Upper lobe of left lung (tissue), 6 donors: ENCODE measurements around the gene PRXL2B. TPM values are rescaled to one million over a fixed set of nuclear protein-coding genes. Genes with fewer than 3 reads are reported as not detected.

ENCODE experiments used
- ATAC-seq, 2 donors: fragments of 200-7000 bp; cut with Tn5 transposase; one replicate each; pipeline ENCODE4 v1.9.1; 2022; ENCODE audit warnings: mild to moderate bottlenecking in 2 of 2, moderate library complexity in 2 of 2; ENCODE audit not compliant: low FRiP score in 2 of 2
- DNase-seq, 2 donors: peaks; one replicate each; pipeline ENCODE4 v3.0.0-alpha.2; 2019 to 2020
- H3K27ac ChIP-seq, 4 donors: fragments of 200-600 bp; sonication (generic); one replicate each; pipeline ENCODE4 v1.5.1; 2016 to 2019
- H3K27me3 ChIP-seq, 4 donors: fragments of 200-600 bp; sonication (generic); one replicate each; pipeline ENCODE4 v1.5.1; 2017 to 2019
- H3K36me3 ChIP-seq, 4 donors: fragments of 200-600 bp; sonication (generic); one replicate each; pipeline ENCODE4 v1.5.1; 2016 to 2019
- H3K4me1 ChIP-seq, 4 donors: fragments of 200-600 bp; sonication (generic); one replicate each; pipeline ENCODE4 v1.5.1; 2018 to 2019
- H3K4me3 ChIP-seq, 4 donors: fragments of 200-600 bp; sonication (generic); one replicate each; pipeline ENCODE4 v1.5.1; 2017 to 2019; ENCODE audit warnings: mild to moderate bottlenecking in 2 of 4, moderate library complexity in 1 of 4
- H3K9me3 ChIP-seq, 4 donors: fragments of 200-600 bp; sonication (generic); one replicate each; pipeline ENCODE4 v1.5.1; 2018 to 2019
- CTCF ChIP-seq, 6 experiments: fragments of 450-650 bp in 4 of 6; fragments of 200-600 bp in 2 of 6; sonication (generic) in 2 of 6; IDR thresholded peaks; one replicate each; pipeline ENCODE4 v1.5.1; 2016 to 2019; ENCODE audit warnings: antibody characterized with exemption in 6 of 6
- EP300 ChIP-seq, 4 donors: sonication (generic); formaldehyde crosslinking; IDR thresholded peaks; one replicate each; pipeline ENCODE4 v1.5.1; 2017; ENCODE audit warnings: antibody characterized with exemption in 4 of 4, control low read depth in 2 of 4
- POLR2A ChIP-seq, 4 donors: fragments of 450-650 bp; IDR thresholded peaks; one replicate each; pipeline ENCODE4 v1.5.1; 2016 to 2017; ENCODE audit warnings: antibody characterized with exemption in 4 of 4, mild to moderate bottlenecking in 2 of 4
- POLR2AphosphoS5 ChIP-seq, 2 donors: sonication (generic); formaldehyde crosslinking; IDR thresholded peaks; one replicate each; pipeline ENCODE4 v1.5.1; 2017; ENCODE audit warnings: antibody characterized with exemption in 2 of 2
- WGBS, 2 donors: methylation state at CpG; one replicate each; pipeline ENCODE4 v1.1.5; 2017 to 2018; 5-methylcytosine and 5-hydroxymethylcytosine counted together
- total RNA-seq, 6 donors: library from RNA; depleted of rRNA in 4 of 6; stranded (reverse); fragments of >200 nt in 4 of 6; gene quantifications; one replicate each; pipeline versions ENCODE4 v1.1.0 to v1.2.1, GENCODE V29; 2016 to 2021
- donor health status: DM: no; HTN: no; CAD: no; lungs with moderate emphysema.
- donor health status: DM: no; HTN: yes; CAD: no; lungs with severe emphysema.

The PRXL2B gene
- total RNA-seq, 6 donors from 2014 or later = 10.5 to 34.2 (median 22.0) TPM

GRCh38 chr1:2588661-2589430 is 2.3 kb downstream of the PRXL2B start:
- peak in 1 of 2 donors; percentile 71 for DNase-seq

GRCh38 chr1:2589431-2590232 is 3.1 kb downstream of the PRXL2B start:
- Histone ChIP-seq H3K27me3 (no peaks in the 10 kb centered on the region), H3K36me3 (peaks cover 0 to 18% (median 11%) of the 10 kb centered on the region in 4 donors), H3K27ac (no peak overlapping the region), H3K9me3 (no peaks in the 10 kb centered on the region), H3K4me1 (peaks cover 30 to 56% (median 36%) of the 10 kb centered on the region in 4 donors), H3K4me3 (no peak overlapping the region)
- 95 to 97% methylated on average over 21 to 25 of the region's 25 CpGs for whole genome bisulfite sequencing, 2 donors
- no peak for TF ChIP-seq POLR2AphosphoS5 (IDR thresholded peaks at IDR 0.05)
- no peak for TF ChIP-seq CTCF (IDR thresholded peaks at IDR 0.05)
- TF ChIP-seq EP300 (IDR thresholded peaks at IDR 0.05) = no peak
- TF ChIP-seq POLR2A (IDR thresholded peaks at IDR 0.05) = no peak
- DNase-seq (peak in 1 of 2 donors; percentile 62), ATAC-seq (no peak)

More at GRCh38 chr1:2588661-2589430, 2.3 kb downstream of the PRXL2B start:
- no peaks in the 10 kb centered on the region for H3K9me3 ChIP-seq
- ATAC-seq = no peak
- no peak overlapping the region for H3K4me3 ChIP-seq
- no peak overlapping the region for H3K27ac ChIP-seq
- peaks cover 32 to 56% (median 36%) of the 10 kb centered on the region in 4 donors for H3K4me1 ChIP-seq
- 93% methylated on average over 10 of the region's 23 CpGs; no CpG with 5 or more reads in 1 of the 2 donors for WGBS, 2 donors
- H3K27me3 ChIP-seq = no peaks in the 10 kb centered on the region
- TF ChIP-seq POLR2AphosphoS5 (IDR thresholded peaks at IDR 0.05) (no peak), POLR2A (IDR thresholded peaks at IDR 0.05) (no peak), EP300 (IDR thresholded peaks at IDR 0.05) (no peak), CTCF (IDR thresholded peaks at IDR 0.05) (no peak)
- peaks cover 0 to 18% (median 11%) of the 10 kb centered on the region in 4 donors for H3K36me3 ChIP-seq

DNA sequence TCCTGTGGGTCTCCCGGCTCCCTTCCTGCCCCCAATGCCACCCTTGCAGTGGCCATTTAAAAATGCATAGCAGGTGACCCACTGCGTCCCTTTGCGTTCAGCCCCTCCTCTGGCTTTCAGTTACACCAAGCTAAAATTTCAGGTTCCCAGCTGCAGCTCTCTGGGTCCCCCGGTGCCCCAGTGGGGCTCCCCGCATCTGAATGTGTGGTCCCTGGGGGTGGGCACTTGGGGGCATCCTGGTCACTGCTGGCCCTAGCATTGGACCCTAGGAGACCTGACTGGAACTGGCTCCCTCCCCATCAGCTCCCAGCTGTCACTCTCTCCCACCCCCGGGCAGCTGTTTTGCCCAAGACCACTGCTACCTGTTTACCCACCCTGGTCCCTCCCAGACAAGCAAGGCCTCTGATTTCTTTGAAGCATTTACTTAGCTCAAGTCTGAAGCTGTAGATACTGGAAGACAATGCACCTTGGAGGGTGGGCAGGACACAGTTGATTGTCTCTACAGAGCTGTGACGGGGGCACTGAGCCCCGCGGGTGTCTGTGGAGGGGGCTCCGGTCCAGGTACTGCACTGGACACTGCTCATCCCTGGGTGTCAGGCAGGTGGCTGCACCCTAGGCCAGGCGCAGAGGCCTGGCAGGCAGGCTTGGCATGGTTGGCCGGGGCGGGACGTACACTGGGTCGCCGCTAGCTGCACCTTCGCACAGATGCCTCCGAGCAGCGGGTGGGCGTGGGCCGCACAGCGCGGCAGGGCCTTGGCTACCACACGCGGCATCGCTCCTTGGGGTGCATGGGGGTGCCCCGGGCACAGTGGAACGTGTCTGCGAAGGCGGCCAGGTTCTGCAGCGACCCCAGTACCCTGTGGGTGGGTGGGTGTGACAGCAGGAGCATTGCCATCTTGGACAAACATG is 3.9 kb downstream of the PRXL2B start:
- TF ChIP-seq POLR2A (IDR thresholded peaks at IDR 0.05) (no peak), EP300 (IDR thresholded peaks at IDR 0.05) (no peak), CTCF (IDR thresholded peaks at IDR 0.05) (no peak), POLR2AphosphoS5 (IDR thresholded peaks at IDR 0.05) (no peak)
- H3K36me3 ChIP-seq = peaks cover 0 to 18% (median 11%) of the 10 kb centered on the region in 4 donors

GRCh38 chr1:2591233-2591580 is 4.6 kb downstream of the PRXL2B start:
- Histone ChIP-seq H3K4me3 (no peak overlapping the region), H3K27ac (no peak overlapping the region), H3K36me3 (peaks cover 0 to 18% (median 11%) of the 10 kb centered on the region in 4 donors), H3K9me3 (no peaks in the 10 kb centered on the region), H3K4me1 (peaks cover 22 to 46% (median 30%) of the 10 kb centered on the region in 4 donors), H3K27me3 (no peaks in the 10 kb centered on the region)
- no peak for ATAC-seq
- WGBS, 2 donors = 84 to 85% methylated on average over 3 to 5 of the region's 5 CpGs
- no peak for TF ChIP-seq POLR2AphosphoS5 (IDR thresholded peaks at IDR 0.05)
- TF ChIP-seq CTCF (IDR thresholded peaks at IDR 0.05) = no peak
- DNase-seq = no peak

More for the DNA sequence above, 3.9 kb downstream of the PRXL2B start:
- no peaks in the 10 kb centered on the region for H3K9me3 ChIP-seq
- no peak for ATAC-seq
- H3K4me3 ChIP-seq = no peak overlapping the region
- H3K27me3 ChIP-seq = no peaks in the 10 kb centered on the region
- 97 to 98% methylated on average over 10 to 16 of the region's 31 CpGs for WGBS, 2 donors
- peak in 1 of 2 donors; percentile 84 for DNase-seq
- H3K4me1 ChIP-seq = peaks cover 22 to 48% (median 30%) of the 10 kb centered on the region in 4 donors
- no peak overlapping the region for H3K27ac ChIP-seq
